Neural cell (in vitro differentiated cells): Measurements from ENCODE around the gene PRELP. TPM values are rescaled to one million over a fixed set of nuclear protein-coding genes. Genes with fewer than 3 reads are reported as not detected.

Experiments used
- H2AFZ ChIP-seq: fragments of 200-600, 300-800 bp; sonication (generic), shearing (Covaris generic); 2 replicates; pipeline ENCODE4 v1.6.0; 2014; ENCODE audit warnings: low read depth, mild to moderate bottlenecking, antibody characterized with exemption, low read length, moderate library complexity
- H3F3A ChIP-seq: fragments of 200-600 bp; shearing (Covaris generic); 2 replicates; pipeline ENCODE4 v1.6.1; 2016; ENCODE audit warnings: mild to moderate bottlenecking, moderate library complexity, mixed read lengths, antibody characterized with exemption, low read length; ENCODE audit not compliant: insufficient read depth, poor library complexity, severe bottlenecking
- H3K27ac ChIP-seq: fragments of 200-600, 300-800 bp; sonication (generic), shearing (Covaris generic); 2 replicates; pipeline ENCODE4 v1.5.1; 2014; ENCODE audit warnings: mild to moderate bottlenecking, low read length, moderate library complexity
- H3K27me3 ChIP-seq: fragments of 300-800, 200-600 bp; sonication (generic), shearing (Covaris generic); 2 replicates; pipeline ENCODE4 v1.6.0; 2014; ENCODE audit warnings: mild to moderate bottlenecking, low read depth, low read length, moderate library complexity; ENCODE audit not compliant: insufficient read depth
- H3K36me3 ChIP-seq: fragments of 300-800, 200-600 bp; sonication (generic), shearing (Covaris generic); 2 replicates; pipeline ENCODE4 v1.5.1; 2014; ENCODE audit warnings: mild to moderate bottlenecking, antibody characterized with exemption, low read length, moderate library complexity; ENCODE audit not compliant: insufficient read depth
- H3K4me2 ChIP-seq: fragments of 300-800, 200-600 bp; sonication (generic), shearing (Covaris generic); 2 replicates; pipeline ENCODE4 v1.6.0; 2014; ENCODE audit warnings: mild to moderate bottlenecking, low read length
- H3K4me3 ChIP-seq: fragments of 300-800, 200-600 bp; sonication (generic), shearing (Covaris generic); 2 replicates; pipeline ENCODE4 v1.5.1; 2014; ENCODE audit warnings: mild to moderate bottlenecking, low read length, moderate library complexity
- H3K79me2 ChIP-seq: fragments of 200-600 bp; shearing (Covaris generic); replicated peaks from 2 replicates; pipeline ENCODE4 v1.6.0; 2014; ENCODE audit warnings: mild to moderate bottlenecking, low read length, moderate library complexity; ENCODE audit not compliant: insufficient read depth
- H3K9ac ChIP-seq: fragments of 300-800, 200-600 bp; sonication (generic), shearing (Covaris generic); 2 replicates; pipeline ENCODE4 v1.6.1; 2016; ENCODE audit warnings: mild to moderate bottlenecking, low read length, mixed read lengths
- H3K9me2 ChIP-seq: fragments of 200-600 bp; shearing (Covaris generic); 2 replicates; pipeline ENCODE4 v1.6.1; 2016; ENCODE audit warnings: mild to moderate bottlenecking, low read length, mixed read lengths; ENCODE audit not compliant: insufficient read depth
- H3K9me3 ChIP-seq: fragments of 200-600, 300-800 bp; sonication (generic), shearing (Covaris generic); 2 replicates; pipeline ENCODE4 v1.6.1; 2016; ENCODE audit warnings: mild to moderate bottlenecking, mixed run types, low read length, moderate library complexity, mixed read lengths
- H4K20me1 ChIP-seq: fragments of 200-600 bp; shearing (Covaris generic); 2 replicates; pipeline ENCODE4 v1.6.1; 2016; ENCODE audit warnings: mild to moderate bottlenecking, mixed run types; ENCODE audit not compliant: insufficient read depth
- EP300 ChIP-seq: fragments of 450-650 bp; conservative IDR thresholded peaks from 2 replicates; pipeline ENCODE4 v1.6.1; 2014; ENCODE audit warnings: antibody characterized with exemption, mild to moderate bottlenecking, moderate library complexity; ENCODE audit not compliant: poor library complexity, severe bottlenecking
- EZH2 ChIP-seq: fragments of 200-600, 300-800 bp; shearing (Covaris generic), sonication (generic); IDR thresholded peaks from 2 replicates; pipeline ENCODE4 v1.6.1; 2014; ENCODE audit warnings: antibody characterized with exemption, low read length, borderline replicate concordance, mild to moderate bottlenecking; ENCODE audit not compliant: insufficient read depth, poor library complexity, severe bottlenecking
- MXI1 ChIP-seq: fragments of 450-650 bp; conservative IDR thresholded peaks from 2 replicates; pipeline ENCODE4 v1.6.1; 2014; ENCODE audit warnings: antibody characterized with exemption, mild to moderate bottlenecking; ENCODE audit not compliant: poor library complexity, severe bottlenecking
- POLR2AphosphoS5 ChIP-seq: IDR thresholded peaks from 2 replicates; pipeline ENCODE4 v1.6.1; 2012
- RAD21 ChIP-seq: fragments of 450-650 bp; conservative IDR thresholded peaks from 2 replicates; pipeline ENCODE4 v1.6.1; 2014; ENCODE audit warnings: antibody characterized with exemption, mild to moderate bottlenecking, moderate library complexity
- SMC3 ChIP-seq: fragments of 450-650 bp; conservative IDR thresholded peaks from 2 replicates; pipeline ENCODE4 v1.6.1; 2014; ENCODE audit warnings: antibody characterized with exemption, mild to moderate bottlenecking, moderate library complexity; ENCODE audit not compliant: poor library complexity
- TAF1 ChIP-seq: IDR thresholded peaks from 2 replicates; pipeline ENCODE4 v1.6.1; 2012; ENCODE audit warnings: low read depth
- polyA plus RNA-seq: library from polyadenylated mRNA; depleted of rRNA; stranded (reverse); fragments of >200 nt; gene quantifications from 2 replicates; pipeline ENCODE4 v1.2.3, GENCODE V29; 2014
- TF ChIP-seq, protein P1 (sequence below): fragments of 450-650 bp; IDR thresholded peaks from 2 replicates; pipeline ENCODE4 v1.5.1; 2014; ENCODE audit warnings: antibody characterized with exemption, mild to moderate bottlenecking, moderate library complexity; ENCODE audit not compliant: poor library complexity, severe bottlenecking
- TF ChIP-seq, protein P2 (sequence below): IDR thresholded peaks from 2 replicates; pipeline ENCODE4 v1.6.1; 2012; ENCODE audit warnings: borderline replicate concordance

The PRELP gene
- polyA plus RNA-seq, 1 donor from 2014 or later = not detected

DNA sequence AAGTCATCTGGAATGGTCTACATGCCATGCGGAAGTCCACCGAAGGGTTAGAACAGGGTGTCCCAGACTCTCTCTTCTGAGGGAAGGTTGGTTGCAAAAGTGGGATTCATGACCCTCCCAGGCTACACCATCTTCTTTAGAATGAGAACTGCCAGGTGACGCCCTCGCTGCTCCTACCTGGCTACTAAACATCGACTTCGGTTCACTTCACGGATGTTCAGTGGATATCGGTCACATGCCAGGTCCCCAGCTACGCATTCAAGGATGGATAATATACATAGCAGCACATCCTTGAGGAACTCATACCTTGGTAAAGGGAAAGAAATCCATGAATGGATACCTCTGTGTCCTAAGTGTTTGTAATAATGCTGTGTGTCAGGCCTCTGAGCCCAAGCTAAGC, 15.0 kb downstream of the PRELP start:
- H3K9ac ChIP-seq = no peak overlapping the region
- no peak for TF ChIP-seq POLR2AphosphoS5
- no peak for TF ChIP-seq RAD21
- TF ChIP-seq EP300 = no peak
- no peak for TF ChIP-seq TAF1
- no peak for TF ChIP-seq SMC3
- no peak for TF ChIP-seq MXI1
- TF ChIP-seq EZH2 = no peak
- TF ChIP-seq, protein P1, sequence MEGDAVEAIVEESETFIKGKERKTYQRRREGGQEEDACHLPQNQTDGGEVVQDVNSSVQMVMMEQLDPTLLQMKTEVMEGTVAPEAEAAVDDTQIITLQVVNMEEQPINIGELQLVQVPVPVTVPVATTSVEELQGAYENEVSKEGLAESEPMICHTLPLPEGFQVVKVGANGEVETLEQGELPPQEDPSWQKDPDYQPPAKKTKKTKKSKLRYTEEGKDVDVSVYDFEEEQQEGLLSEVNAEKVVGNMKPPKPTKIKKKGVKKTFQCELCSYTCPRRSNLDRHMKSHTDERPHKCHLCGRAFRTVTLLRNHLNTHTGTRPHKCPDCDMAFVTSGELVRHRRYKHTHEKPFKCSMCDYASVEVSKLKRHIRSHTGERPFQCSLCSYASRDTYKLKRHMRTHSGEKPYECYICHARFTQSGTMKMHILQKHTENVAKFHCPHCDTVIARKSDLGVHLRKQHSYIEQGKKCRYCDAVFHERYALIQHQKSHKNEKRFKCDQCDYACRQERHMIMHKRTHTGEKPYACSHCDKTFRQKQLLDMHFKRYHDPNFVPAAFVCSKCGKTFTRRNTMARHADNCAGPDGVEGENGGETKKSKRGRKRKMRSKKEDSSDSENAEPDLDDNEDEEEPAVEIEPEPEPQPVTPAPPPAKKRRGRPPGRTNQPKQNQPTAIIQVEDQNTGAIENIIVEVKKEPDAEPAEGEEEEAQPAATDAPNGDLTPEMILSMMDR = no peak
- TF ChIP-seq, protein P2, sequence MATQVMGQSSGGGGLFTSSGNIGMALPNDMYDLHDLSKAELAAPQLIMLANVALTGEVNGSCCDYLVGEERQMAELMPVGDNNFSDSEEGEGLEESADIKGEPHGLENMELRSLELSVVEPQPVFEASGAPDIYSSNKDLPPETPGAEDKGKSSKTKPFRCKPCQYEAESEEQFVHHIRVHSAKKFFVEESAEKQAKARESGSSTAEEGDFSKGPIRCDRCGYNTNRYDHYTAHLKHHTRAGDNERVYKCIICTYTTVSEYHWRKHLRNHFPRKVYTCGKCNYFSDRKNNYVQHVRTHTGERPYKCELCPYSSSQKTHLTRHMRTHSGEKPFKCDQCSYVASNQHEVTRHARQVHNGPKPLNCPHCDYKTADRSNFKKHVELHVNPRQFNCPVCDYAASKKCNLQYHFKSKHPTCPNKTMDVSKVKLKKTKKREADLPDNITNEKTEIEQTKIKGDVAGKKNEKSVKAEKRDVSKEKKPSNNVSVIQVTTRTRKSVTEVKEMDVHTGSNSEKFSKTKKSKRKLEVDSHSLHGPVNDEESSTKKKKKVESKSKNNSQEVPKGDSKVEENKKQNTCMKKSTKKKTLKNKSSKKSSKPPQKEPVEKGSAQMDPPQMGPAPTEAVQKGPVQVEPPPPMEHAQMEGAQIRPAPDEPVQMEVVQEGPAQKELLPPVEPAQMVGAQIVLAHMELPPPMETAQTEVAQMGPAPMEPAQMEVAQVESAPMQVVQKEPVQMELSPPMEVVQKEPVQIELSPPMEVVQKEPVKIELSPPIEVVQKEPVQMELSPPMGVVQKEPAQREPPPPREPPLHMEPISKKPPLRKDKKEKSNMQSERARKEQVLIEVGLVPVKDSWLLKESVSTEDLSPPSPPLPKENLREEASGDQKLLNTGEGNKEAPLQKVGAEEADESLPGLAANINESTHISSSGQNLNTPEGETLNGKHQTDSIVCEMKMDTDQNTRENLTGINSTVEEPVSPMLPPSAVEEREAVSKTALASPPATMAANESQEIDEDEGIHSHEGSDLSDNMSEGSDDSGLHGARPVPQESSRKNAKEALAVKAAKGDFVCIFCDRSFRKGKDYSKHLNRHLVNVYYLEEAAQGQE = no peak
- H3K27ac ChIP-seq = no peak overlapping the region

DNA sequence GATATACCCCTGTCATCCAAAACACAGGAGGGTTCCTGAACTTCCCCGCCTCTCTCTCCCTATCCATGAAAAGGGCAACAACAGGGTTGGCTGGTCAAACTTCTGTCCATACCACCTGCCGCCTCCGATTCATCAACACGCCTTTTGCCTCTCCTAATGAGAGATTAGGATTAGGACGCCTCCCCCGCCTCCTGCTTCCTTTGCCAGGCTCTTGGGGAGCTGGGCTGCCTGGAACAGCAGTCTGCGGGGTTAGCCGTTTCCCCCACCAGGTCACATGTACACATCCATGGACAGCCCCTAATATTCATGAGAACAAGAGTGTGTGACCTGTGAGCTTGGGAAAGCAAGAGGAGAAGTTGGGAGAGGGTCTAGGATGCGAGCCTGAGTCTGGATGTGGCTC, 16.1 kb downstream of the PRELP start:
- no peak overlapping the region for H3K27ac ChIP-seq
- H3K9me2 ChIP-seq = no peaks in the 10 kb centered on the region
- no peak overlapping the region for H3K4me3 ChIP-seq
- no peaks in the 10 kb centered on the region for H4K20me1 ChIP-seq
- H3K9me3 ChIP-seq = no peaks in the 10 kb centered on the region
- no peaks in the 10 kb centered on the region for H3K79me2 ChIP-seq
- H3F3A ChIP-seq = no peaks in the 10 kb centered on the region
- H3K4me2 ChIP-seq = no peak overlapping the region
- no peaks in the 10 kb centered on the region for H3K27me3 ChIP-seq
- TF ChIP-seq SMC3 (no peak), RAD21 (no peak), EZH2 (no peak), MXI1 (no peak), TAF1 (no peak), POLR2AphosphoS5 (no peak), EP300 (no peak)
- TF ChIP-seq, protein P2 = no peak
- TF ChIP-seq, protein P1 = no peak
- no peaks in the 10 kb centered on the region for H3K36me3 ChIP-seq
- no peak overlapping the region for H2AFZ ChIP-seq
- no peak overlapping the region for H3K9ac ChIP-seq

More for the DNA sequence above, 15.0 kb downstream of the PRELP start:
- Histone ChIP-seq H3F3A (no peaks in the 10 kb centered on the region), H4K20me1 (no peaks in the 10 kb centered on the region), H3K79me2 (no peaks in the 10 kb centered on the region), H3K36me3 (no peaks in the 10 kb centered on the region), H3K9me2 (no peaks in the 10 kb centered on the region), H3K9me3 (no peaks in the 10 kb centered on the region), H3K4me3 (no peak overlapping the region), H3K4me2 (no peak overlapping the region), H2AFZ (no peak overlapping the region), H3K27me3 (no peaks in the 10 kb centered on the region)
